MM.1S (cell line): ENCODE results near the gene RBBP6.
"Not testable (repeated sequence)": the region's sequence is repeated elsewhere in the genome, so short reads cannot be mapped to it uniquely, and the experiment has no call there.

Experiments used
- DNase-seq: peaks from one replicate; pipeline ENCODE4 v3.0.0-alpha.2; 2015
- H2AFZ ChIP-seq: fragments of 300-600 bp; sonication (generic); 2 replicates; pipeline ENCODE4 v1.6.0; 2016; ENCODE audit warnings: antibody characterized with exemption, low read length
- H3F3A ChIP-seq: fragments of 300-600 bp; sonication (generic); 2 replicates; pipeline ENCODE4 v1.6.1; 2016; ENCODE audit warnings: mild to moderate bottlenecking, antibody characterized with exemption, low read length, moderate library complexity, mixed read lengths; ENCODE audit not compliant: insufficient read depth
- H3K27ac ChIP-seq: fragments of 300-600 bp; sonication (generic); 2 replicates; pipeline ENCODE4 v1.5.1; 2016; ENCODE audit warnings: mild to moderate bottlenecking, low read length
- H3K27me3 ChIP-seq: fragments of 300-600 bp; sonication (generic); replicated peaks from 2 replicates; pipeline ENCODE4 v1.6.0; 2016; ENCODE audit warnings: low read length; ENCODE audit not compliant: insufficient read depth
- H3K36me3 ChIP-seq: fragments of 300-600 bp; sonication (generic); replicated peaks from 2 replicates; pipeline ENCODE4 v1.6.1; 2016; ENCODE audit warnings: mild to moderate bottlenecking, low read length, mixed read lengths; ENCODE audit not compliant: insufficient read depth
- H3K4me1 ChIP-seq: fragments of 300-600 bp; sonication (generic); 2 replicates; pipeline ENCODE4 v1.6.1; 2016; ENCODE audit warnings: low read length, mixed read lengths
- H3K4me2 ChIP-seq: fragments of 300-600 bp; sonication (generic); 2 replicates; pipeline ENCODE4 v1.6.0; 2016; ENCODE audit warnings: low read depth, low read length
- H3K4me3 ChIP-seq: fragments of 300-600 bp; sonication (generic); 2 replicates; pipeline ENCODE4 v1.5.1; 2016; ENCODE audit warnings: low read length, mixed read lengths
- H3K79me2 ChIP-seq: fragments of 300-600 bp; sonication (generic); 2 replicates; pipeline ENCODE4 v1.6.1; 2016; ENCODE audit warnings: mixed run types, low read length, mixed read lengths
- H3K9ac ChIP-seq: fragments of 300-600 bp; sonication (generic); 2 replicates; pipeline ENCODE4 v1.6.1; 2016; ENCODE audit warnings: low read length, mixed read lengths
- H3K9me2 ChIP-seq: fragments of 300-600 bp; sonication (generic); replicated peaks from 2 replicates; pipeline ENCODE4 v1.6.1; 2016; ENCODE audit warnings: mild to moderate bottlenecking, low read length, mixed read lengths; ENCODE audit not compliant: insufficient read depth
- H3K9me3 ChIP-seq: fragments of 300-600 bp; sonication (generic); replicated peaks from 2 replicates; pipeline ENCODE4 v1.6.1; 2016; ENCODE audit warnings: mild to moderate bottlenecking, low read length, mixed read lengths; ENCODE audit not compliant: insufficient read depth
- H4K20me1 ChIP-seq: fragments of 300-600 bp; sonication (generic); 2 replicates; pipeline ENCODE4 v1.6.1; 2016; ENCODE audit warnings: mild to moderate bottlenecking, low read length, moderate library complexity, mixed read lengths; ENCODE audit not compliant: insufficient read depth
- CTCF ChIP-seq: fragments of 300-600 bp; sonication (generic); IDR thresholded peaks from 2 replicates; pipeline ENCODE4 v1.5.1; 2016; ENCODE audit warnings: antibody characterized with exemption, low read length, mixed read lengths
- EZH2 ChIP-seq: fragments of 300-600 bp; sonication (generic); optimal IDR thresholded peaks from 2 replicates; pipeline ENCODE3; 2017; ENCODE audit warnings: low read depth, mild to moderate bottlenecking, antibody characterized with exemption, low read length, mixed read lengths
- EZH2phosphoT487 ChIP-seq: fragments of 300-600 bp; sonication (generic); IDR thresholded peaks from 2 replicates; pipeline ENCODE4 v1.6.1; 2018; ENCODE audit warnings: antibody characterized with exemption, low read length

RBBP6 gene

GRCh38 chr16:24493821-24494220 is 45.5 kb upstream of the RBBP6 start:
- Histone ChIP-seq H3K4me3 (no peak overlapping the region), H3K4me1 (no peaks in the 10 kb centered on the region), H3K9me3 (no peaks in the 10 kb centered on the region), H4K20me1 (no peaks in the 10 kb centered on the region), H3K27ac (no peak overlapping the region), H3K9me2 (no peaks in the 10 kb centered on the region), H3K79me2 (no peaks in the 10 kb centered on the region), H2AFZ (no peak overlapping the region), H3K9ac (no peak overlapping the region), H3K4me2 (no peak overlapping the region), H3K27me3 (no peaks in the 10 kb centered on the region), H3K36me3 (no peaks in the 10 kb centered on the region), H3F3A (no peaks in the 10 kb centered on the region)
- DNase-seq: no peak
- TF ChIP-seq EZH2: no peak
- no peak for TF ChIP-seq EZH2phosphoT487
- TF ChIP-seq CTCF: no peak

- H3K36me3 ChIP-seq, H3K27me3 ChIP-seq, H3K9me2 ChIP-seq, H3K4me1 ChIP-seq, H3K4me2 ChIP-seq, H4K20me1 ChIP-seq, DNase-seq, H3K27ac ChIP-seq, H3K79me2 ChIP-seq, H2AFZ ChIP-seq, H3F3A ChIP-seq, H3K4me3 ChIP-seq, H3K9me3 ChIP-seq, H3K9ac ChIP-seq: not testable (repeated sequence)
Measured at GRCh38 chr16:24495207-24495606, 44.2 kb upstream of the RBBP6 start.

- no peak overlapping the region for H2AFZ ChIP-seq
- no peak overlapping the region for H3K4me2 ChIP-seq
- H3K4me3 ChIP-seq: no peak overlapping the region
- no peak overlapping the region for H3K27ac ChIP-seq
- no peak for TF ChIP-seq CTCF
- TF ChIP-seq EZH2phosphoT487: no peak
- TF ChIP-seq EZH2: no peak
- H4K20me1 ChIP-seq: no peaks in the 10 kb centered on the region
- H3F3A ChIP-seq: no peaks in the 10 kb centered on the region
- no peaks in the 10 kb centered on the region for H3K27me3 ChIP-seq
- no peak for DNase-seq
- no peaks in the 10 kb centered on the region for H3K9me2 ChIP-seq
- no peaks in the 10 kb centered on the region for H3K79me2 ChIP-seq
- no peaks in the 10 kb centered on the region for H3K4me1 ChIP-seq
- H3K9me3 ChIP-seq: no peaks in the 10 kb centered on the region
- H3K36me3 ChIP-seq: no peaks in the 10 kb centered on the region
- no peak overlapping the region for H3K9ac ChIP-seq
Measured at GRCh38 chr16:24497440-24497839, 41.9 kb upstream of the RBBP6 start.

- Histone ChIP-seq H3K36me3 (no peaks in the 10 kb centered on the region), H3K9ac (no peak overlapping the region), H3K9me3 (no peaks in the 10 kb centered on the region), H3K9me2 (no peaks in the 10 kb centered on the region), H3F3A (no peaks in the 10 kb centered on the region), H4K20me1 (no peaks in the 10 kb centered on the region), H3K4me2 (no peak overlapping the region), H3K27me3 (no peaks in the 10 kb centered on the region), H2AFZ (no peak overlapping the region), H3K4me1 (no peaks in the 10 kb centered on the region), H3K27ac (no peak overlapping the region), H3K79me2 (no peaks in the 10 kb centered on the region), H3K4me3 (no peak overlapping the region)
- TF ChIP-seq EZH2phosphoT487 (no peak), CTCF (peak; percentile 50), EZH2 (no peak)
- DNase-seq: peak; percentile 36
Measured at GRCh38 chr16:24499193-24499814, 40.1 kb upstream of the RBBP6 start.
